Kidney (tissue), 14 donors: ENCODE measurements around the gene SLC51A. TPM values are rescaled to one million over a fixed set of nuclear protein-coding genes. Genes with fewer than 3 reads are reported as not detected.

ENCODE experiments used
- DNase-seq, 5 donors: peaks; one replicate each; pipeline ENCODE4 v3.0.0-alpha.2; 2013 to 2020
- FAIRE-seq: peaks from 2 replicates; lab custom pipeline; 2012; peaks lifted over from hg19 to GRCh38; lab: Jason Lieb, UNC
- H3K27ac ChIP-seq, 2 donors: one replicate each; pipeline ENCODE4 v1.7.0; 2013; ENCODE audit warnings: low read depth in 2 of 2, low read length in 2 of 2, inconsistent platforms in 1 of 2
- H3K27me3 ChIP-seq: one replicate; pipeline ENCODE4 v1.7.1; 2013; ENCODE audit warnings: low read length, inconsistent platforms; ENCODE audit not compliant: control insufficient read depth, insufficient read depth
- H3K36me3 ChIP-seq, 3 donors: one replicate each; pipeline versions ENCODE4 v1.7.0 to v1.7.1; 2013; ENCODE audit warnings: low read length in 3 of 3, control low read depth in 1 of 3, inconsistent platforms in 1 of 3; ENCODE audit not compliant: insufficient read depth in 3 of 3, control insufficient read depth in 2 of 3
- H3K4me1 ChIP-seq, 3 donors: one replicate each; pipeline versions ENCODE4 v1.7.0 to v1.7.1; 2013; ENCODE audit warnings: low read length in 3 of 3, inconsistent platforms in 1 of 3, low read depth in 1 of 3; ENCODE audit not compliant: control insufficient read depth in 2 of 3, insufficient read depth in 2 of 3
- H3K4me3 ChIP-seq, 3 donors: one replicate each; pipeline versions ENCODE4 v1.7.0 to v1.8.1; 2013; ENCODE audit warnings: low read length in 3 of 3, control low read depth in 1 of 3, inconsistent platforms in 1 of 3
- H3K9ac ChIP-seq, 3 donors: one replicate each; pipeline versions ENCODE4 v1.7.0 to v1.7.1; 2013; ENCODE audit warnings: low read length in 3 of 3, control low read depth in 1 of 3, inconsistent platforms in 1 of 3
- H3K9me3 ChIP-seq, 3 donors: one replicate each; pipeline versions ENCODE4 v1.7.0 to v1.7.1; 2013; ENCODE audit warnings: low read length in 3 of 3, control low read depth in 1 of 3, inconsistent platforms in 1 of 3; ENCODE audit not compliant: control insufficient read depth in 2 of 3, insufficient read depth in 1 of 3
- intact Hi-C: fragments of 100-400 bp; cut with DNase I; formaldehyde crosslinking; loops from one replicate; pipeline ENCODE4 v1.11.1; 2022
- polyA plus RNA-seq: library from polyadenylated mRNA; stranded (reverse); fragments of 350-450 nt; fragmentation: Illumina TruSeq; extraction: RNeasy Lipid Tissue Mini Kit (QIAGEN cat#74804); gene quantifications from one replicate; pipeline ENCODE4 v1.2.3, GENCODE V29; 2014; ENCODE audit warnings: low read depth, low replicate concordance; ENCODE audit not compliant: insufficient read depth
- total RNA-seq: library from RNA; stranded (reverse); fragmentation: NEBNext Ultra II Directional; extraction: Animal tissue kit (Norgen Biotek cat#: 25700); gene quantifications from one replicate; pipeline ENCODE4 v1.2.1, GENCODE V29; 2021
- TF ChIP-seq, protein P1 (sequence below): IDR thresholded peaks from 3 replicates; pipeline ENCODE4 v1.5.1; 2012; ENCODE audit warnings: mild to moderate bottlenecking, moderate library complexity, borderline replicate concordance; ENCODE audit not compliant: insufficient read depth; ENCODE audit errors: extremely low read depth
- donor health status: control.
- donor health status: control.
- donor health status: control.
- donor health status: control.
- donor health status: control.
- donor health status: DM: yes; HTN: yes; CAD: no.
- donor health status: Normal renal cell carcinoma (clear cell type).

SLC51A gene
- total and polyA plus RNA-seq, 2 donors from 2014 or later, result 0.98 to 6.5 TPM

DNA sequence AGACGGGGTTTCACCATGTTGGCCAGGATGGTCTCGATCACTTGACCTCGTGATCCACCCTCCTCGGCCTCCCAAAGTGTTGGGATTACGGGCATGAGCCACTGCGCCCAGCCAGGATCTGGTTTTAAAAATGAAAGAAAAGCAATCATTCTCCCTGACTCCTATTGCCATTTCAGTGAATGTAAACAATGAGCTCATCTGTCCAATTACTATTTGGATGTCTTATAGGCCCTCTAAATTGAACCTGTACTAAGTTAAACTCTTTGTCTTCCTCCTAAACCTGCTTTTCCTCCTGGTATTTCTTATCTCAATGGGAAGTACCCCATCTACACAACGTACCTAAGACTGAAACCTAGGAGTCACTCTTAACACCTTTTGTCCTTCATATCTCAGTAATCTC lies 47.5 kb downstream of the SLC51A start:
- Histone ChIP-seq H3K9ac (no peak overlapping the region), H3K36me3 (peaks cover 0 to 7% (median 6%) of the 10 kb centered on the region in 3 donors), H3K9me3 (no peaks in the 10 kb centered on the region), H3K4me3 (no peak overlapping the region), H3K27me3 (no peaks in the 10 kb centered on the region), H3K4me1 (no peaks in the 10 kb centered on the region), H3K27ac (no peak overlapping the region)
- TF ChIP-seq, protein P1, sequence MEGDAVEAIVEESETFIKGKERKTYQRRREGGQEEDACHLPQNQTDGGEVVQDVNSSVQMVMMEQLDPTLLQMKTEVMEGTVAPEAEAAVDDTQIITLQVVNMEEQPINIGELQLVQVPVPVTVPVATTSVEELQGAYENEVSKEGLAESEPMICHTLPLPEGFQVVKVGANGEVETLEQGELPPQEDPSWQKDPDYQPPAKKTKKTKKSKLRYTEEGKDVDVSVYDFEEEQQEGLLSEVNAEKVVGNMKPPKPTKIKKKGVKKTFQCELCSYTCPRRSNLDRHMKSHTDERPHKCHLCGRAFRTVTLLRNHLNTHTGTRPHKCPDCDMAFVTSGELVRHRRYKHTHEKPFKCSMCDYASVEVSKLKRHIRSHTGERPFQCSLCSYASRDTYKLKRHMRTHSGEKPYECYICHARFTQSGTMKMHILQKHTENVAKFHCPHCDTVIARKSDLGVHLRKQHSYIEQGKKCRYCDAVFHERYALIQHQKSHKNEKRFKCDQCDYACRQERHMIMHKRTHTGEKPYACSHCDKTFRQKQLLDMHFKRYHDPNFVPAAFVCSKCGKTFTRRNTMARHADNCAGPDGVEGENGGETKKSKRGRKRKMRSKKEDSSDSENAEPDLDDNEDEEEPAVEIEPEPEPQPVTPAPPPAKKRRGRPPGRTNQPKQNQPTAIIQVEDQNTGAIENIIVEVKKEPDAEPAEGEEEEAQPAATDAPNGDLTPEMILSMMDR, result no peak
- FAIRE-seq (no peak), DNase-seq (no peak)
- intact Hi-C loops, result no loop called here

- Histone ChIP-seq H3K4me1 (no peaks in the 10 kb centered on the region), H3K9ac (no peak overlapping the region), H3K27me3 (no peaks in the 10 kb centered on the region), H3K9me3 (no peaks in the 10 kb centered on the region), H3K4me3 (no peak overlapping the region), H3K36me3 (peaks cover 2 to 16% (median 8%) of the 10 kb centered on the region in 3 donors), H3K27ac (no peak overlapping the region)
- FAIRE-seq, result no peak
- TF ChIP-seq, protein P1, result no peak
- no peak for DNase-seq
- intact Hi-C loops, result no loop called here
These were observed 52.2 kb downstream of the SLC51A start for GRCh38 chr3:196268284-196269163.

GRCh38 chr3:196270499-196270898 lies 54.2 kb downstream of the SLC51A start:
- Histone ChIP-seq H3K4me1 (no peaks in the 10 kb centered on the region), H3K36me3 (peaks cover 2 to 16% (median 4%) of the 10 kb centered on the region in 3 donors), H3K4me3 (no peak overlapping the region), H3K27me3 (no peaks in the 10 kb centered on the region), H3K27ac (no peak overlapping the region), H3K9me3 (no peaks in the 10 kb centered on the region), H3K9ac (no peak overlapping the region)
- DNase-seq, result no peak
- TF ChIP-seq, protein P1, result no peak
- no peak for FAIRE-seq
- intact Hi-C loops, result no loop called here
